Osteoblast (primary cell): Measurements from ENCODE around the gene SPHKAP. TPM values are rescaled to one million over a fixed set of nuclear protein-coding genes. Genes with fewer than 3 reads are reported as not detected.

Experiments used
- DNase-seq: peaks from one replicate; pipeline ENCODE4 v3.0.0; 2011; ENCODE audit warnings: low spot score, mixed read lengths; ENCODE audit not compliant: insufficient read length; ENCODE audit errors: missing footprints
- H2AFZ ChIP-seq: 2 replicates; pipeline ENCODE4 v1.6.0; 2011; ENCODE audit warnings: mild to moderate bottlenecking, low read length
- H3K27ac ChIP-seq: 2 replicates; pipeline ENCODE4 v1.5.1; 2011; ENCODE audit warnings: mild to moderate bottlenecking, low read depth, low read length, moderate library complexity
- H3K27me3 ChIP-seq: 2 replicates; pipeline ENCODE4 v1.6.0; 2012; ENCODE audit warnings: mild to moderate bottlenecking, control low read depth, inconsistent platforms, low read length, moderate library complexity; ENCODE audit not compliant: insufficient read depth
- H3K36me3 ChIP-seq: 2 replicates; pipeline ENCODE4 v1.5.1; 2011; ENCODE audit warnings: mild to moderate bottlenecking, low read length, control low read depth, moderate library complexity; ENCODE audit not compliant: insufficient read depth
- H3K4me1 ChIP-seq: 2 replicates; pipeline ENCODE4 v1.5.1; 2011; ENCODE audit warnings: mild to moderate bottlenecking, low read length, control low read depth, moderate library complexity; ENCODE audit not compliant: insufficient read depth
- H3K4me2 ChIP-seq: 2 replicates; pipeline ENCODE4 v1.6.0; 2011; ENCODE audit warnings: mild to moderate bottlenecking, low read length; ENCODE audit not compliant: insufficient read depth
- H3K4me3 ChIP-seq: fragments of 200-600 bp; sonication (generic); 3 replicates; pipeline ENCODE4 v1.5.1; 2012; ENCODE audit warnings: mild to moderate bottlenecking, low read length, inconsistent platforms; ENCODE audit not compliant: insufficient read depth
- H3K79me2 ChIP-seq: 2 replicates; pipeline ENCODE4 v1.6.0; 2012; ENCODE audit warnings: mild to moderate bottlenecking, low read length, control low read depth, inconsistent platforms; ENCODE audit not compliant: insufficient read depth
- H3K9me3 ChIP-seq: 2 replicates; pipeline ENCODE4 v1.5.1; 2011; ENCODE audit warnings: low read depth, low read length, control low read depth
- H4K20me1 ChIP-seq: 2 replicates; pipeline ENCODE4 v1.6.0; 2012; ENCODE audit warnings: mild to moderate bottlenecking, low read length, control low read depth; ENCODE audit not compliant: insufficient read depth
- total RNA-seq: library from RNA; depleted of rRNA; stranded (reverse); fragments of >200 nt; gene quantifications from 2 replicates; pipeline ENCODE4 v1.2.3, GENCODE V29; 2012
- TF ChIP-seq, protein P1 (sequence below): IDR thresholded peaks from 2 replicates; pipeline ENCODE4 v1.5.1; 2011; ENCODE audit warnings: mild to moderate bottlenecking, low read depth, low read length, moderate library complexity; ENCODE audit errors: extremely low read depth

SPHKAP gene
- total RNA-seq, 1 donor = not detected

DNA sequence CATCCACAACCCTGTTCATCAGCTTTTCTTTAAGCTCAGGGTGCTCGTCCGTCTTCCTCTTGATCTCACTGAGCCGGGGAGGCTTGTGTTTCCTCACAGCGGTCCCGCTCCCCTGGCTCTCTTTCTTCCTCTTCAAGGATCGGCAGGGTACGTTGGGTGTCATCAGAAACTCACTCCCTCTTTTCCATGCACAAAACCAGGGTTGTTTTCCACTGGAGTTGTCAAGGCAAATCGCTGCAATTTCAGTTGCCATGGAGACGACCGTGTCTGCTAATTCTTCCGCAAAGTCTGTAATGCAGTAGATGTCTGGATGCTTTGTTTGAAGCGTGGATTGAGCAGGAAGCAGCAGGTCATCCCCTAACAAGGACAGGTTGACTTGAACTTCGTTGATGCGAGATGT lies 163.7 kb downstream of the SPHKAP start:
- TF ChIP-seq, protein P1, sequence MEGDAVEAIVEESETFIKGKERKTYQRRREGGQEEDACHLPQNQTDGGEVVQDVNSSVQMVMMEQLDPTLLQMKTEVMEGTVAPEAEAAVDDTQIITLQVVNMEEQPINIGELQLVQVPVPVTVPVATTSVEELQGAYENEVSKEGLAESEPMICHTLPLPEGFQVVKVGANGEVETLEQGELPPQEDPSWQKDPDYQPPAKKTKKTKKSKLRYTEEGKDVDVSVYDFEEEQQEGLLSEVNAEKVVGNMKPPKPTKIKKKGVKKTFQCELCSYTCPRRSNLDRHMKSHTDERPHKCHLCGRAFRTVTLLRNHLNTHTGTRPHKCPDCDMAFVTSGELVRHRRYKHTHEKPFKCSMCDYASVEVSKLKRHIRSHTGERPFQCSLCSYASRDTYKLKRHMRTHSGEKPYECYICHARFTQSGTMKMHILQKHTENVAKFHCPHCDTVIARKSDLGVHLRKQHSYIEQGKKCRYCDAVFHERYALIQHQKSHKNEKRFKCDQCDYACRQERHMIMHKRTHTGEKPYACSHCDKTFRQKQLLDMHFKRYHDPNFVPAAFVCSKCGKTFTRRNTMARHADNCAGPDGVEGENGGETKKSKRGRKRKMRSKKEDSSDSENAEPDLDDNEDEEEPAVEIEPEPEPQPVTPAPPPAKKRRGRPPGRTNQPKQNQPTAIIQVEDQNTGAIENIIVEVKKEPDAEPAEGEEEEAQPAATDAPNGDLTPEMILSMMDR = no peak

DNA sequence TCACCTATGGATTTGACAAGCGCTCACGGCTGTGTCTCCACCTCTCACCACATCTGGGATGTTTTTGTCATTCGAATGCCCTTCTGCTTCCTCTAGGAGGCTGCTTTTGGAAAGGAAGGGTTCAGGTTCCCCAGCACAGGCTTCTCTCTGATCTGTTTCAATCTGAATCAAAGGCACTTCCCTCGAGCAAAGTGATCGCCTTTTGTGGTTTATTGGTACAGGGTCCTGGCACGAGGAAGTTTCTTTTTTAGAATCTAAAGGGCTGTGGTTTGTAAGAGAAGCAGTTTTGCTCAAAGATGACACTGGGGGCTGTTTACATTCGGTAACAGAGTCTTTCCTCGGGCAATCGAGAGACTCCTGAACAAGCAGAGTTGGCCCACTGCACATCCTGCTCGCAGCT lies 165.1 kb downstream of the SPHKAP start:
- no peaks in the 10 kb centered on the region for H4K20me1 ChIP-seq
- H3K36me3 ChIP-seq = no peaks in the 10 kb centered on the region
- H3K27ac ChIP-seq = no peak overlapping the region
- H3K27me3 ChIP-seq = no peaks in the 10 kb centered on the region
- TF ChIP-seq, protein P1 = no peak
- no peak overlapping the region for H3K4me2 ChIP-seq
- H3K4me3 ChIP-seq = no peak overlapping the region
- no peak overlapping the region for H2AFZ ChIP-seq
- no peaks in the 10 kb centered on the region for H3K4me1 ChIP-seq
- no peaks in the 10 kb centered on the region for H3K79me2 ChIP-seq
- DNase-seq = no peak
- H3K9me3 ChIP-seq = no peaks in the 10 kb centered on the region

More for the DNA sequence above, 163.7 kb downstream of the SPHKAP start:
- H3K27me3 ChIP-seq = no peaks in the 10 kb centered on the region
- H3K9me3 ChIP-seq = no peaks in the 10 kb centered on the region
- H3K79me2 ChIP-seq = no peaks in the 10 kb centered on the region
- no peak overlapping the region for H2AFZ ChIP-seq
- no peak overlapping the region for H3K4me3 ChIP-seq
- no peaks in the 10 kb centered on the region for H3K4me1 ChIP-seq
- H3K36me3 ChIP-seq = no peaks in the 10 kb centered on the region
- H3K4me2 ChIP-seq = no peak overlapping the region
- H3K27ac ChIP-seq = no peak overlapping the region
- no peak for DNase-seq
- no peaks in the 10 kb centered on the region for H4K20me1 ChIP-seq

DNA sequence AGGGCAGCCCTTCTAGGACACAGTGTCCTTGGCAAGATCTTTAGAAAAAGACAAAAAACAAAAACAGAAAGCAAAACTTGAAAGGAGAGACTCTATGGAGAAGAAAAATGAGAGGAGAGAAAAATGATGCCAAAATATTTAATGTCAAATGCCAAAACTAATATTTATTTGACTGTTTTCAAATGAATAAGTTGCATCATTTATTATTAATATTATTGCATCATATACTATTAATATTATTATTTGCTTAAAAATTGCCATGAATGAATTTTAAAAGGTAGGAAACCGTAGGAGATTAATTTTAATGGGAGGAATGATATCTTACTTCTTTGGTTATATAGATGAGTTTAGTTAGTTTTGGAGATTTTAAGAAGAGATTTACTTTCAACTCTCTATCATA lies 165.7 kb downstream of the SPHKAP start:
- Histone ChIP-seq H3K27me3 (no peaks in the 10 kb centered on the region), H3K9me3 (no peaks in the 10 kb centered on the region), H3K36me3 (no peaks in the 10 kb centered on the region), H3K4me1 (no peaks in the 10 kb centered on the region), H3K27ac (no peak overlapping the region), H3K4me3 (no peak overlapping the region), H3K79me2 (no peaks in the 10 kb centered on the region), H2AFZ (no peak overlapping the region), H4K20me1 (no peaks in the 10 kb centered on the region), H3K4me2 (no peak overlapping the region)
- no peak for DNase-seq
- TF ChIP-seq, protein P1 = no peak

DNA sequence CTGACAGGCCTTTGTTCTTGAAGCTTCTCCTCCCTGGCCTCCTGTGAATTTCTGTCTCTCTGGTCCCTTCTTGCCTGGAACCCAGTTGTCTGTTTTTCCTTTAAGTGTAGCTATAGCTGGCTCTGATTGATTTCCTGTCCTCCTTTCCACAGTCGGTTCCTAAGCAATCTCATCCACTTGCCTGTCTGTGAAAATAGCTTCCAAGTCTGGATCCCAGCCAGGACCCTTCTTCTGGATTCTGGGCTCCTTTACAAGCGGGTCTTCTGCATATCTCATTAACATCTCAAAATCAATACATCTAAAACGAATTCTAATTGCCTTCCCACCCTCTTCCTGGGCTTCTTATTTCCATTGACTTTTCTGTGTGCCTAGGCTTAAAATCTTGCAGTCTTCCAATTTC lies 185.1 kb downstream of the SPHKAP start:
- Histone ChIP-seq H3K27me3 (no peaks in the 10 kb centered on the region), H4K20me1 (no peaks in the 10 kb centered on the region), H2AFZ (no peak overlapping the region), H3K36me3 (no peaks in the 10 kb centered on the region), H3K4me1 (no peaks in the 10 kb centered on the region), H3K27ac (no peak overlapping the region), H3K79me2 (no peaks in the 10 kb centered on the region), H3K4me2 (no peak overlapping the region), H3K9me3 (no peaks in the 10 kb centered on the region), H3K4me3 (no peak overlapping the region)
- TF ChIP-seq, protein P1 = no peak
- no peak for DNase-seq
